GM19240 (cell line): ENCODE results near the gene FILIP1L.

Source experiments
- DNase-seq: peaks from one replicate; pipeline ENCODE4 v3.0.0; 2011; ENCODE audit warnings: low spot score; ENCODE audit not compliant: insufficient read length

FILIP1L gene

DNA sequence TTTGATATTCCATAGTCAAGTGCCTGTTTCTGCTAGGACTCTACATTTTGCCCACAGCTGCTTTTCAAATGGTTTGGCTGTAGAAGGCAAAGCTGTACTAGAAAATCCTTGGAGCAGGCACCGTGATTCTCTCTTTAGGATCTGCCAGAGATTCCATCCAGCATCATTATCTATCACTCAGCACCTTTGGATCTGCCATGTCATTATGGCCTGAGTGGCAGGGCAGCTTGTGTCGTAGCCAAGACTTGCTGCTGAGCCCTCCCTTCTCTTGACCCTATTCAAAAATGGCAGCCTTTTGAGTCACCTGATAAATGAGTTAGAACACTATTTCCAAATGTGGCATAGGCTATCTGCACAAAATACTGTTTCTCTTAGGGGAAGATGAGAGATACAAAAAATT lies 304.7 kb downstream of the FILIP1L start:
- DNase-seq = no peak

DNA sequence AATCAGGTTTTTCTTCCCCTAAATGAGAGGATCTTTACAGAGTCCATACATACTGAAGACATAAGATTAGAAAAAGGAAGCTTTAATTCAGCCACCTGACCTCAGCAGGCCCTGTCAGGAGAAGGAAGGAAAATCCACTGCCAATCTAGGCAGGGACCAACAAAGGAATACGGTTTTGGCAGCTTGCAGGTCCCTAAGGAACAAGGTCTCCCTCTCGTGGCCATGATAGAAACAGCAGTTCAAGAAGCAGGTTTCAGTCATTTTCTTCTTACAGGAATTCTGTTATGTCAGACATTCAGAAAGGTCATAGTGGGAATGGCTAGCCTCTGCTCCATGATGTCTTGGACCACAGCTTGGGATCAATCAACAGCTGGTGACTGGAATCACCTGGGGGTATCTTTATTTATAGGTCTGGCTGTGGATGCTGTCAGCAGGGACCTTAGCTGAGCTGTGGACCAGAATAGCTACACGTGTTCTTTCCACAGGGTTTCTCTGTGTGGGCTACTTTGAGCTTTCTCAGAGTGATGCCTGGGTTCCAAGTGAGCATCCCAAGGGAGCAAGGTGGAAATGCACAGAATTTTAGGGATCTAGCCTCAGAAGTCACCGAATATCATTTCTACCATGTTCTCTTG lies 306.0 kb downstream of the FILIP1L start:
- DNase-seq = peak; percentile 14

DNA sequence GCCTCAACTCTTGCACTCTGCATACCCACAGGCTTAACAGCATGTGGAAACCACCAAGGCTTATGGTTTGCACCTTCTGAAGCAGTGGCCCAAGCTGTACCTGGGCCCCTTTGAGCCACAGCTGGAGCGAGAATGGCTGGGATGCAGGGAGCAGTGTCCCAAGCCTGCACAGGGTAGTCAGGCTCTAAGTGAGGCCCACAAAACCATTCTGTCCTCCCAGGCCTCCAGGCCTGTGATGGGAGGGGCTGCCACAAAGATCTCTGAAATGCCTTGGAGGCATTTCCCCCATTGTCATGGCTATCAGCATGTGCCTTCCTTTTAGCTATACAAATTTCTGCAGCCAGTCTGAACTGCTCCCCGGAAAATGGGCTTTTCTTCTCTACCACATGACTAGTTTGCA lies 309.1 kb downstream of the FILIP1L start:
- DNase-seq = no peak

DNA sequence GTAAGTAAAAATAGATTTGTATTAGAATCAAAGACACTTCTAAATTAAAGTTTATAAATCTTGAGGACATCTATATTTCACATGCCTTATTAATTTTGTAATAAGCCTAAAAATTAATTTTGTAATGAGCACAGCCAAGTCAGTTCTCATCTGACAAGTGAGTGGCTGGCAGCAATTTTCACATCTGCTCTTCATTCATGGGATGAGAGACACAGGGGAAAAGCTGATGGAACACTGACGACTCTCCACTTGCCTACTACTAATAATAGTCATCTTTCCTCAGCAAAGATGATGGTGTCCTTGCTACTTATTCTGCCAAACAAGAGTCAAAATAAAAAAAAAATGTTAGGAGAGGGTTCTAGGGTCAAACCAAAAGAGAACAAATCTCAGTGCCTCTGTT lies 311.0 kb downstream of the FILIP1L start:
- no peak for DNase-seq

DNA sequence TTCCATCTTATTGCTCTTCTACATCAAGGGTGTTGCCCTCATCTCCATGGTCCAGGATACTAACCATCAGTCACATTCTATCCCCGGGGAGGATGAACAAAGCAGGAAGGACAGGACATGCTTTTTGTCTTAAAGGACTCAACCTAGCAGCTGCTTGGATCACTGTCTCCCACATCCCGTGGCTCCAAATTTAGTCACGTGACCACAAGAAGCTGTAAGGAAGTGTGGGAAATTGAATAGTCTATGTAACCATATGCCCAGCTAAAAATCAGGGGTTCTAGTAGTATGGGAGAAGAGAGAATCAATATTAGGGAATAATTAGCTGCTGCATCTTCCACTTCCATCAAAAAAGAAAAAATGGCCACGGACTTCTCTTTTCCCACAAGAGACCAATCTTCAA lies 314.9 kb downstream of the FILIP1L start:
- DNase-seq = no peak

DNA sequence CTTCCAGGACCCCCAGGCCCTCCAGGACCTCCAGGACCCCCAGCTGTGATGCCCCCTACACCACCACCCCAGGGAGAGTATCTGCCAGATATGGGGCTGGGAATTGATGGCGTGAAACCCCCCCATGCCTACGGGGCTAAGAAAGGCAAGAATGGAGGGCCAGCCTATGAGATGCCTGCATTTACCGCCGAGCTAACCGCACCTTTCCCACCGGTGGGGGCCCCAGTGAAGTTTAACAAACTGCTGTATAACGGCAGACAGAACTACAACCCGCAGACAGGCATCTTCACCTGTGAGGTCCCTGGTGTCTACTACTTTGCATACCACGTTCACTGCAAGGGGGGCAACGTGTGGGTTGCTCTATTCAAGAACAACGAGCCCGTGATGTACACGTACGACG lies 318.7 kb downstream of the FILIP1L start:
- DNase-seq = no peak

DNA sequence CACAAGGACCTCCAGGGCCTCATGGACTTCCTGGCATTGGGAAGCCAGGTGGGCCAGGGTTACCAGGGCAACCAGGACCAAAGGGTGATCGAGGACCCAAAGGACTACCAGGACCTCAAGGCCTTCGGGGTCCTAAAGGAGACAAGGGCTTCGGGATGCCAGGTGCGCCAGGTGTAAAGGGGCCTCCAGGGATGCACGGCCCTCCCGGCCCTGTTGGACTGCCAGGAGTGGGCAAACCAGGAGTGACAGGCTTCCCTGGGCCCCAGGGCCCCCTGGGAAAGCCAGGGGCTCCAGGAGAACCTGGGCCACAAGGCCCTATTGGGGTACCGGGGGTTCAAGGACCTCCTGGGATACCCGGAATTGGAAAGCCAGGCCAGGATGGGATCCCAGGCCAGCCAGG lies 319.8 kb downstream of the FILIP1L start:
- no peak for DNase-seq

DNA sequence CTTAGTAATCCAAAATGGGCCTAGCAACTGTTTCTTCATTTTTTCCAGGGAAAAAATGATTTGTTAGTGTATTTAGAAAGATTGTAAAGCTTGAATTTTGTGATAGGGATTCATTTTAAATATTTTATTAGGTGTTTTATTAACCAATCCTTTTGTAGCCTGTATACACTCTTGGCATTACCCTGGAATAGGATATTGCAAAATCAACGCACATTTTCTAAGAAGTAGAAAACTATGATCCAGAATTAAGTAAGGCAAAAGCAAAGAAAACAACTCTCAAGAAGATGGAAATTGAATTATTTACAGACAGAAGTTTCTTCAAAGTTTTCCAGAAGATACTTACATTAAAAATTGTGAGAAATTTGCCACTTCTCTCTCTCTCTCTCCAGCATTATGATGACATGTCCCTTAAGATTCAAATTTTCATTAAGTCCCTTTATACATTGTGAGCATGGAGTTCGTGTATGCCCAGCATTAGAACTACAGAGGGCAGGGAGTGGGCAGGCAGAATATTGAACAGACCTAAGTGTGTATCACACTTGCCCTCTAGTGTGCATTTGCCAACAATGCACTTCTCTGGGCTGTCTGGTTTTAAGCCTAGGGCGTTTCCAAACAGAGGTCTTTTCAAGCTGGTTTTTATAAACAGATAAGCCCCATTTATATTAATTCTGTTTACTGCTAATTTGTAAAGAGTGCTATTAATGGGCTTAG lies 325.1 kb downstream of the FILIP1L start:
- DNase-seq = peak; percentile 21
